GM18868 (cell line): ENCODE measurements around the gene PTPN14.
"Not testable (repeated sequence)": the region's sequence is repeated elsewhere in the genome, so short reads cannot be mapped to it uniquely, and the experiment has no call there.

Experiments
- ATAC-seq: cut with Tn5 transposase; IDR thresholded peaks from one replicate; pipeline ENCODE4 v1.9.1; 2021; ENCODE audit warnings: mild to moderate bottlenecking, moderate library complexity; ENCODE audit not compliant: unreplicated experiment

Gene PTPN14

GRCh38 chr1:214551436-214552173 lies at the start of gene PTPN14:
Gene PTPN14 (minus strand): TSS chr1:214551602. CDS start chr1:214464803, 86,799 bp downstream.
- ATAC-seq: peak; percentile 21

DNA sequence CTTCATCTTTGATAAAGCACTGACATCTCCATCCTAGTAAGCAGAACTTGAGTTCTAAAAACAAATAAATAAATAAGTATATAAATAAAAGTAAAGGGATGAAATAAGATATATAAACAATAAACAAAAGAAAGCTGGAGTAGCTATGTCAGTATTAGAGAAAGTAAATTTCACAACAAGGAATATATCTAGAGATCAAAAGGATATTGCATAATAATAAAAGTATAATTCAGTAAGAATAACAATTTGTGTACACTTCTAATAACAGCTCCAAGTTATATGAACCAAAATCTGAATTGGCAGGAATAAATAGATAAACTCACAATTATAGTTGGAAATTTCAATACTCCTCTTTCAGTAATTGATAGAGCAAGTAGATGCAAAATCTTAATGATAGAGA lies 41.8 kb upstream of the PTPN14 start:
- ATAC-seq: no peak

- ATAC-seq: not testable (repeated sequence)
These were observed 40.5 kb upstream of the PTPN14 start for GRCh38 chr1:214591918-214592317.

DNA sequence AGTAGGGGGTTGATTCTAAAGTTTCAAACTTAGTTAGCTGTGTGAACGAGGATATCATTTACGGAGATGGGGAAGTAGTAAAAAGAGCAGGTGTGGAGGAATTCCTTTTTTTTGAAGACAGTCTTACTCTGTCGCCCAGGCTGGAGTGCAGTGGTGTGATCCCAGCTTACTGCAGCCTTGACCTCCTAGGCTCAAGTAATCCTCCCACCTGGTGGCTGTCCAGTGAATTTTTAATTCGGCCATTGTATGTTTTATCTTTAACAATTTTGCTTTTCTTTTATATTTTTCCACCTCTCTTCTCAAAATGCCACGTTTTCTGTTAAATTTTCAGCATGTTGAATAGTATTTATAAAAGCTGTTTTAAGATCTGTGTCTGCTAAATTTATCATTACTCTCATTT lies 39.3 kb upstream of the PTPN14 start:
- no peak for ATAC-seq

- no peak for ATAC-seq
These were observed 37.7 kb upstream of the PTPN14 start for GRCh38 chr1:214588963-214589597.

GRCh38 chr1:214587165-214587564 lies 35.8 kb upstream of the PTPN14 start:
- no peak for ATAC-seq

DNA sequence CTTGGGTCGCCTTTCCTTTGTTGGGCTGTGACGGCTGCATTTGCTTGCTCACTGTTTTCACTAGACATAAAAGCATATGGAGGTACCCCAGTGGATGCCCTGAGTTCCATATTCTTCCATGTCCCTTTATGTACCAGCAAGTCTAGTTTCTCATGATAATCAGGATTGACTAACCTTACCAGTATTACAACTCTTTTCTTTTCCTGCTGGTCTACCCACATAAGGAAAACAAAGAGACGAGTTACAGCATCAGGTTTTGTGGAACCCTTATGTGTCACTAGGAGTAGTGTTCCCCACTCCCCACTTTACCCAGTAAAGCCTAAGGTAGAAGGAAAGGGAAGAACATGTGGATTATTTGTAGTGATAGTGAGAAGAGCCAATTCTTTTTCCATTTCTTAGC lies 35.2 kb upstream of the PTPN14 start:
- ATAC-seq: no peak

- peak; percentile 87 for ATAC-seq
These were observed 33.7 kb upstream of the PTPN14 start for GRCh38 chr1:214584805-214585766.

GRCh38 chr1:214583824-214584554 lies 32.6 kb upstream of the PTPN14 start:
- ATAC-seq: no peak

DNA sequence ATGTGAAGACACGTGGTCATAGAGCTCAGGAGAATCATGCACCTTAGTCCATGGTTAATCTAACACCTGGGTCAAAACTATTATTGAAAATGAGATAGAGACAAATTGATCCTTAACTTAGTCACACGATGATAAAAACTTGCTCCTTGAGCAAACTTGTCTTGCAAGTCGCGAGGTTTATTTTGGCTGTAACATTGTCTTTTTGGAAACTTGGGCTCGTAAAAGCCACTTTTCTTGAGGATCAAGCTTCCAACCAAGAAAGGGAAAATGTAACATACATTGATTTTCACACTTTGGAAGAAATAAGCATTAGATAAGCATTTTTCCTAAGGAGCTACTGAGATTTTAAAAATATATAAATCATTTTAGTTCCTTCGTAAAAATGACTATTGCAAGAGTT lies 31.7 kb upstream of the PTPN14 start:
- ATAC-seq: no peak

GRCh38 chr1:214582289-214582891 lies 31.0 kb upstream of the PTPN14 start:
- no peak for ATAC-seq

GRCh38 chr1:214581785-214582184 lies 30.4 kb upstream of the PTPN14 start:
- ATAC-seq: no peak

DNA sequence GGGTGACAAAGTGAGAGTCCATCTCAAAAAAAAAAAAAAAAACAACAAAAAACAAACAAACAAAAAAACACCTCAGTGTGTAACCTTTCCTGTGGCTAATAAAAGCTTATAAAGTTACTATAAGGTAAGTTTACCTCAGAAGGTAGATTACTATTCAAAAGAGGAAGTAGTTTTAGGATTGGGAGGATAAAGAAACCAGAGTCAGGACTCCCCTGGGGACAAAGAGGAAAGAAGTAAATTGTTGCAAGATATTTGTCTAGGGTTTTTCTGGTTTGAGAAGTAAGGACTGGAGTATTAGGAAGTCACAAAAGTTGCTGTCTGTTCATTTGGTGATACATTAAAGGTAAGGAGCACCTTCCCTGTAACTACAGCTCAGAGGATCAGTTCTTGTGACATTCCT lies 27.8 kb upstream of the PTPN14 start:
- no peak for ATAC-seq

- not testable (repeated sequence) for ATAC-seq
These were observed 24.7 kb upstream of the PTPN14 start for GRCh38 chr1:214576120-214576519.

- ATAC-seq: no peak
These were observed 23.4 kb upstream of the PTPN14 start for GRCh38 chr1:214574598-214575411.

DNA sequence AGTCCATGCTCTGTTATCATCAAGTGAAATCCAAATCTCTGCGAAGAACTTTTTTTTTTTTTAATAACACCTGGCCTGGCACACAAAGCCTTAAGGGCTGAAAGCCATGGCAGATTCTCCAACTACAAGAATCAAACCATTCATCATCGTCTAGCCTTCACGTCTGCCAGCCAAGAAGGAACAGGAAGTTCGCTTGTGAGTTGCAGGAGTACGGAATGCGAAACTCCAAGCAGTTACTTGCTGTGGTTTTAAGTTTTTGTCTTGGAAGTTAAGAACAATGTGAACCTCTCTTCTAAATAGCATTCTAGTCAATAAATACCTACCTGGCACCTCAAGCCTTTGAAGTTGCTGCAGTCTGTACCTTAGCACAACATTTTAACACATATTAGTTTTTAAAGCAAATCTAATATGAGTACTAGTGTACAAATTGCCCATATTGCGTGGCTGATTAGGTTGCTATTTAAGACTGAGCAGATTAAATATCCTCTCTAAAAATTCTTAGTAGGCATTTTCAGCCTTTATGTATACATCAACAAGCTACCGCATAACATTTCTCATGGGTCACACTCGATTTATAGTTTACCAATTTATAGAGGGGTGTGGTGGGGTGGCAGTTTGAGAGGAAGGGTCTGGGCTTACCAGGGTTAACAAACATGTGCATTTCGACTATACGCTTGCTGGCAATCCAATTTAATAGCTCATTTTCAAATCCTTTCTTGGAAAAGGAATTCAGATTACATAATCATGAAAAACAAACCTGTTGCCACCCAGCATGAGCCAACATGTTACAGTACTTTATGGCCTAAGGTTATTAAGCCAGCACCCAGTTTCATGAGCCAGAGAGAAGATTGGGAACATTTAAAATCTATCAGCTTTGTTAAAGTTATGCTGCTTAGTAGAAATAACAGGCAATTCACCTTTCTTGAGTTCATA lies 22.2 kb upstream of the PTPN14 start:
- no peak for ATAC-seq

DNA sequence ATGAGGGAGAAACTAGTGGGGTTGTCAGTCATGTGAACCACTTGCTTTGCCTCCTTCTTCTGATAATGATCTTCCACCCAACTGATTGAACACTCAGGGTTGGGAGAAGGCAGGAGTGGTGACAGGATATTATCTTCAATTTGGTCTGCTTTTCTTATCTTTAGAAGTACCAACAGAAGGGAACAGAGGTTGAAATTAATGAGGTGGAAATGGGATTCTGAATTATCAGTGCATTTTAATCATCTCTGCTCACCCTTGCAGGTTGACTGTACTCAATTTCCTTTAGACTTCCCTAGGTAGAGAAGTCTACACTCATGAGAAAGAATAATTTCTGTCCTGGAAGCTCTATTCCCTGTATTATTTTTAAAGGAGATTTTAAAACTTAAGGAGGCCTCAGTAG lies 19.9 kb upstream of the PTPN14 start:
- ATAC-seq: no peak

DNA sequence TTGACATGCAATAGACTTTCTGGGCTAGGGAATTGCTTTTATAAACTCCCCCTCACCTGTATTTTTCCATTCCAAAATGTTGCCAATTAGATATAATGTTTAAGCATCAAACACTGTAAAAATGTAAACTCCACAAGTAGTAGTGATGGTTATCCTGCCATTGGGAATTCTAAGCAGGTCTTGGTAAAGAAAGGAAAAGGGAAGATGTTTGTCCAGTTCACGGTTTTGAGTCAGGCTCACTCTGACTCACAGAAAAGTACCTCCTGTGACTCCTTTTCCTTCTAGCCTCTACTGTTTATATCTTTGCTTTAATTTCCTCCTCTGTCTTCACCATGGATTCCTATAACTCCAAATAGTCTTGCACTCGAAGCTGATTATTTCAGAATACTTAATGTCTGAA lies 19.0 kb upstream of the PTPN14 start:
- ATAC-seq: no peak
